ENCODE results near the gene DNAH7. TPM values are rescaled to one million over a fixed set of nuclear protein-coding genes. Genes with fewer than 3 reads are reported as not detected.

Gene DNAH7
- total and polyA plus RNA-seq, 2 donors (not counting 1 experiment from before 2014, with no cell fraction given) = 0.01 to 0.05 TPM

- H3K4me3 ChIP-seq (ENCODE audit: control extremely low read depth in 1 of 5, extremely low read depth in 1 of 5, insufficient read depth in 1 of 5, low read depth in 2 of 5, low read length in 4 of 5) = no peak overlapping the region
- Mint-ChIP-seq H3K4me1 (no peaks in the 10 kb centered on the region), H3K9me3 (ENCODE audit: insufficient read depth) (peaks cover 3% of the 10 kb centered on the region), H3K27ac (no peak overlapping the region), H3K27me3 (peaks cover 8% of the 10 kb centered on the region), H3K4me3 (no peak overlapping the region)
- intact Hi-C loops (cut with micrococcal nuclease) = no loop called here
- H3K9ac ChIP-seq (ENCODE audit: low read length) = no peak overlapping the region
- ChIA-PET POLR2A (no interaction called here), CTCF (no interaction called here)
- no peak overlapping the region for H3K27ac ChIP-seq (ENCODE audit: low read length in 2 of 2)
- ATAC-seq (ENCODE audit: low read depth) = no peak
- no peak overlapping the region for H3K4me2 ChIP-seq (replicated peaks; ENCODE audit: low read depth, low read length, poor library complexity, severe bottlenecking)
- TF ChIP-seq EZH2 (IDR thresholded peaks at IDR 0.05; ENCODE audit: borderline replicate concordance, insufficient read depth, low read depth, low read length, poor library complexity, severe bottlenecking) (no peak), CTCF (IDR thresholded peaks at IDR 0.05) (no peak)
- no peaks in the 10 kb centered on the region for H3K27me3 ChIP-seq (replicated peaks in 1 of 4; ENCODE audit: control extremely low read depth in 1 of 4, control insufficient read depth in 3 of 4, insufficient read depth in 4 of 4, low read length in 3 of 4)
- H3K4me1 ChIP-seq (ENCODE audit: control insufficient read depth in 2 of 2, insufficient read depth in 2 of 2, low read length in 2 of 2) = no peaks in the 10 kb centered on the region
- DNase-seq = no peak
- no peaks in the 10 kb centered on the region for H3K79me2 ChIP-seq (ENCODE audit: control insufficient read depth, insufficient read depth, low read length)
- no peak overlapping the region for H2AFZ ChIP-seq (ENCODE audit: insufficient read depth, low read depth, low read length, poor library complexity, severe bottlenecking)
- no peaks in the 10 kb centered on the region for H4K20me1 ChIP-seq (ENCODE audit: control insufficient read depth, insufficient read depth, low read length, poor library complexity, severe bottlenecking)
- no peaks in the 10 kb centered on the region for H3K9me3 ChIP-seq (ENCODE audit: control extremely low read depth in 1 of 3, control insufficient read depth in 2 of 3, insufficient read depth in 1 of 3, low read length in 2 of 3)
- no peaks in the 10 kb centered on the region for H3K36me3 ChIP-seq (replicated peaks in 1 of 2; ENCODE audit: control extremely low read depth in 1 of 2, control insufficient read depth in 1 of 2, extremely low read depth in 1 of 2, insufficient read depth in 2 of 2, low read length in 1 of 2)
These were observed 158.7 kb downstream of the DNAH7 start for GRCh38 chr2:195909926-195910325.

DNA sequence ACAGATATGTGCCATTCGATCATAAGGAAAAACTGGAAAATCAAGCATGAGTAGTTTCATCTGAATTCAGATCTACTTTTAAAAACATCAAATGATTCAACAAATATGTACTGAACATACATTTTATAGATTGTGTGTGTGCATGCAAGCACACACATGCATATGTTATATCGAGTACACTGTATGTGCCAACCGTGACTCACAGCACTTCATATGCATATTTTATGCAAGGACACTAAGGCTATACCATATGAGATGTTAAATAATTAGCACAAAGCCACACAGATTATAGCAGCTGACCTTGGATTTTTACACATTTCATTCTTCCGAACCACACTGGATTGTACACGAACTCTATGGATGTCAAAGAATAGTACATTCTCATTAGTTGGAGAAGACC is 161.2 kb downstream of the DNAH7 start:
- intact Hi-C loops (cut with micrococcal nuclease) = no loop called here
- no peak overlapping the region for H3K9ac ChIP-seq (ENCODE audit: low read length)
- Mint-ChIP-seq H3K4me1 (no peaks in the 10 kb centered on the region), H3K9me3 (ENCODE audit: insufficient read depth) (peaks cover 3% of the 10 kb centered on the region), H3K27me3 (peaks cover 8% of the 10 kb centered on the region), H3K4me3 (no peak overlapping the region), H3K27ac (no peak overlapping the region)
- H3K4me3 ChIP-seq (ENCODE audit: control extremely low read depth in 1 of 5, extremely low read depth in 1 of 5, insufficient read depth in 1 of 5, low read depth in 2 of 5, low read length in 4 of 5) = no peak overlapping the region
- H3K36me3 ChIP-seq (replicated peaks in 1 of 2; ENCODE audit: control extremely low read depth in 1 of 2, control insufficient read depth in 1 of 2, extremely low read depth in 1 of 2, insufficient read depth in 2 of 2, low read length in 1 of 2) = no peaks in the 10 kb centered on the region
- ChIA-PET POLR2A (no interaction called here), CTCF (no interaction called here)
- TF ChIP-seq EZH2 (IDR thresholded peaks at IDR 0.05; ENCODE audit: borderline replicate concordance, insufficient read depth, low read depth, low read length, poor library complexity, severe bottlenecking) = no peak
- TF ChIP-seq CTCF (IDR thresholded peaks at IDR 0.05) = no peak
- H3K27me3 ChIP-seq (replicated peaks in 1 of 4; ENCODE audit: control extremely low read depth in 1 of 4, control insufficient read depth in 3 of 4, insufficient read depth in 4 of 4, low read length in 3 of 4) = no peaks in the 10 kb centered on the region
- no peaks in the 10 kb centered on the region for H3K9me3 ChIP-seq (ENCODE audit: control extremely low read depth in 1 of 3, control insufficient read depth in 2 of 3, insufficient read depth in 1 of 3, low read length in 2 of 3)
- WGBS (ENCODE audit: insufficient coverage) = no CpG with 5 or more reads among the region's 5 CpGs
- no peaks in the 10 kb centered on the region for H3K4me1 ChIP-seq (ENCODE audit: control insufficient read depth in 2 of 2, insufficient read depth in 2 of 2, low read length in 2 of 2)
- no peak overlapping the region for H2AFZ ChIP-seq (ENCODE audit: insufficient read depth, low read depth, low read length, poor library complexity, severe bottlenecking)
- H3K27ac ChIP-seq (ENCODE audit: low read length in 2 of 2) = no peak overlapping the region
- H4K20me1 ChIP-seq (ENCODE audit: control insufficient read depth, insufficient read depth, low read length, poor library complexity, severe bottlenecking) = no peaks in the 10 kb centered on the region
- H3K4me2 ChIP-seq (replicated peaks; ENCODE audit: low read depth, low read length, poor library complexity, severe bottlenecking) = no peak overlapping the region
- no peaks in the 10 kb centered on the region for H3K79me2 ChIP-seq (ENCODE audit: control insufficient read depth, insufficient read depth, low read length)
- ATAC-seq (ENCODE audit: low read depth) (no peak), DNase-seq (no peak)
